ENCODE data around the gene TOR4A. TPM values are rescaled to one million over a fixed set of nuclear protein-coding genes. Genes with fewer than 3 reads are reported as not detected.

TOR4A gene
- total RNA-seq, 1 experiment from 2014 or later: 74.7 TPM

Other genes starting within 250 kb of the TOR4A start
- 7.5 and 9.0 TPM in 2 replicates for gene ABCA2, start 249.5 kb upstream of the TOR4A start, total RNA-seq (2014; rRNA removed; shearing (Covaris generic))
- gene FUT7, start 245.6 kb upstream of the TOR4A start, total RNA-seq (2014; rRNA removed; shearing (Covaris generic)): not detected in 2 replicates
- gene NPDC1, start 231.5 kb upstream of the TOR4A start, total RNA-seq (2014; rRNA removed; shearing (Covaris generic)): 31.5 and 39.2 TPM in 2 replicates
- not detected in 2 replicates for gene ENTPD2, start 223.7 kb upstream of the TOR4A start, total RNA-seq (2014; rRNA removed; shearing (Covaris generic))
- 58.5 and 69.2 TPM in 2 replicates for gene SAPCD2, start 207.2 kb upstream of the TOR4A start, total RNA-seq (2014; rRNA removed; shearing (Covaris generic))
- 12.0 and 15.6 TPM in 2 replicates for gene UAP1L1, start 200.2 kb upstream of the TOR4A start, total RNA-seq (2014; rRNA removed; shearing (Covaris generic))
- gene MAN1B1, start 190.7 kb upstream of the TOR4A start, total RNA-seq (2014; rRNA removed; shearing (Covaris generic)): 56.1 and 59.3 TPM in 2 replicates
- 43.8 and 45.5 TPM in 2 replicates for gene DPP7, start 163.0 kb upstream of the TOR4A start, total RNA-seq (2014; rRNA removed; shearing (Covaris generic))
- gene GRIN1, start 138.6 kb upstream of the TOR4A start, total RNA-seq (2014; rRNA removed; shearing (Covaris generic)): not detected in 2 replicates
- gene LRRC26, start 107.7 kb upstream of the TOR4A start, total RNA-seq (2014; rRNA removed; shearing (Covaris generic)): not detected in 2 replicates
- not detected in 2 replicates for gene TMEM210, start 105.7 kb upstream of the TOR4A start, total RNA-seq (2014; rRNA removed; shearing (Covaris generic))
- 18.5 and 27.2 TPM in 2 replicates for gene ANAPC2, start 89.2 kb upstream of the TOR4A start, total RNA-seq (2014; rRNA removed; shearing (Covaris generic))
- gene SSNA1, start 89.0 kb upstream of the TOR4A start, total RNA-seq (2014; rRNA removed; shearing (Covaris generic)): 101 and 138 TPM in 2 replicates
- gene TPRN, start 77.0 kb upstream of the TOR4A start, total RNA-seq (2014; rRNA removed; shearing (Covaris generic)): 12.0 and 13.6 TPM in 2 replicates
- 63.4 and 65.8 TPM in 2 replicates for gene TMEM203, start 72.1 kb upstream of the TOR4A start, total RNA-seq (2014; rRNA removed; shearing (Covaris generic))
- 17.9 and 26.2 TPM in 2 replicates for gene NDOR1, start 72.0 kb upstream of the TOR4A start, total RNA-seq (2014; rRNA removed; shearing (Covaris generic))
- 0.10 and 0.96 TPM in 2 replicates for gene RNF208, start 55.5 kb upstream of the TOR4A start, total RNA-seq (2014; rRNA removed; shearing (Covaris generic))
- gene CYSRT1, start 52.6 kb upstream of the TOR4A start, total RNA-seq (2014; rRNA removed; shearing (Covaris generic)): 1.1 and 1.4 TPM in 2 replicates
- gene RNF224, start 50.2 kb upstream of the TOR4A start, total RNA-seq (2014; rRNA removed; shearing (Covaris generic)): not detected in 2 replicates
- gene SLC34A3, start 46.8 kb upstream of the TOR4A start, total RNA-seq (2014; rRNA removed; shearing (Covaris generic)): not detected in 2 replicates
- gene TUBB4B, start 36.4 kb upstream of the TOR4A start, total RNA-seq (2014; rRNA removed; shearing (Covaris generic)): 624 and 993 TPM in 2 replicates
- gene STPG3, start 26.4 kb upstream of the TOR4A start, total RNA-seq (2014; rRNA removed; shearing (Covaris generic)): not detected in 2 replicates
- gene NELFB, start 22.4 kb upstream of the TOR4A start, total RNA-seq (2014; rRNA removed; shearing (Covaris generic)): 78.8 and 83.3 TPM in 2 replicates
- 0.30 and 0.90 TPM in 2 replicates for gene NRARP, start 24.5 kb downstream of the TOR4A start, total RNA-seq (2014; rRNA removed; shearing (Covaris generic))
- gene EXD3, start 145.4 kb downstream of the TOR4A start, total RNA-seq (2014; rRNA removed; shearing (Covaris generic)): 3.5 and 4.7 TPM in 2 replicates
- gene NOXA1, start 145.7 kb downstream of the TOR4A start, total RNA-seq (2014; rRNA removed; shearing (Covaris generic)): 0.10 TPM in 1 of 2 replicates, not detected in the other
- not detected in 2 replicates for gene ENTPD8, start 163.6 kb downstream of the TOR4A start, total RNA-seq (2014; rRNA removed; shearing (Covaris generic))
- 34.5 and 40.0 TPM in 2 replicates for gene NSMF, start 181.6 kb downstream of the TOR4A start, total RNA-seq (2014; rRNA removed; shearing (Covaris generic))

Measured in HT1080 (cell line).